Mammary epithelial cell (primary cell): ENCODE data around the gene FOLR3.
"Not testable (repeated sequence)": the region's sequence is repeated elsewhere in the genome, so short reads cannot be mapped to it uniquely, and the experiment has no call there.

Experiments used
- EZH2 ChIP-seq: IDR thresholded peaks from 2 replicates; pipeline ENCODE4 v1.6.1; 2012; ENCODE audit warnings: low read length, inconsistent platforms, borderline replicate concordance
- TF ChIP-seq, protein P1 (sequence below), 2 donors: IDR thresholded peaks in 1 of 2; conservative IDR thresholded peaks in 1 of 2; 2 replicates each; pipeline ENCODE4 v1.5.1; 2011 to 2012; ENCODE audit warnings: inconsistent platforms in 2 of 2, low read length in 2 of 2, mild to moderate bottlenecking in 2 of 2, control low read depth in 1 of 2, low read depth in 1 of 2; ENCODE audit not compliant: insufficient read depth in 1 of 2; ENCODE audit errors: extremely low read depth in 1 of 2

- TF ChIP-seq, protein P1, sequence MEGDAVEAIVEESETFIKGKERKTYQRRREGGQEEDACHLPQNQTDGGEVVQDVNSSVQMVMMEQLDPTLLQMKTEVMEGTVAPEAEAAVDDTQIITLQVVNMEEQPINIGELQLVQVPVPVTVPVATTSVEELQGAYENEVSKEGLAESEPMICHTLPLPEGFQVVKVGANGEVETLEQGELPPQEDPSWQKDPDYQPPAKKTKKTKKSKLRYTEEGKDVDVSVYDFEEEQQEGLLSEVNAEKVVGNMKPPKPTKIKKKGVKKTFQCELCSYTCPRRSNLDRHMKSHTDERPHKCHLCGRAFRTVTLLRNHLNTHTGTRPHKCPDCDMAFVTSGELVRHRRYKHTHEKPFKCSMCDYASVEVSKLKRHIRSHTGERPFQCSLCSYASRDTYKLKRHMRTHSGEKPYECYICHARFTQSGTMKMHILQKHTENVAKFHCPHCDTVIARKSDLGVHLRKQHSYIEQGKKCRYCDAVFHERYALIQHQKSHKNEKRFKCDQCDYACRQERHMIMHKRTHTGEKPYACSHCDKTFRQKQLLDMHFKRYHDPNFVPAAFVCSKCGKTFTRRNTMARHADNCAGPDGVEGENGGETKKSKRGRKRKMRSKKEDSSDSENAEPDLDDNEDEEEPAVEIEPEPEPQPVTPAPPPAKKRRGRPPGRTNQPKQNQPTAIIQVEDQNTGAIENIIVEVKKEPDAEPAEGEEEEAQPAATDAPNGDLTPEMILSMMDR (conservative IDR thresholded peaks at IDR 0.05 in 1 of 2, IDR thresholded peaks at IDR 0.05 in 1 of 2; ENCODE audit: extremely low read depth in 1 of 2, insufficient read depth in 1 of 2, low read depth in 1 of 2, low read length in 2 of 2) = not testable (repeated sequence)
- TF ChIP-seq EZH2 = not testable (repeated sequence)
Measured at GRCh38 chr11:72164187-72164586, 28.7 kb downstream of the FOLR3 start.
